Left renal cortex interstitium (tissue), 4 donors: ENCODE results near the gene MROH7. TPM values are rescaled to one million over a fixed set of nuclear protein-coding genes. Genes with fewer than 3 reads are reported as not detected.

ENCODE experiments used
- DNase-seq, 4 donors: peaks; one replicate each; pipeline ENCODE4 v3.0.0-alpha.2; 2013; ENCODE audit warnings: low read depth in 4 of 4, low spot score in 2 of 4, missing footprints in 1 of 4
- polyA plus RNA-seq, 4 donors: library from polyadenylated mRNA; unstranded; fragments of 120-200 nt; gene quantifications; one replicate each; pipeline ENCODE4 v1.2.1, GENCODE V29; 2013; ENCODE audit not compliant: insufficient read length in 4 of 4

Gene MROH7
- polyA plus RNA-seq, result 10 to 100 TPM in 2 of 4 donors, 1 to 10 TPM in 2; 2.8 to 14.2 (median 8.1) TPM

DNA sequence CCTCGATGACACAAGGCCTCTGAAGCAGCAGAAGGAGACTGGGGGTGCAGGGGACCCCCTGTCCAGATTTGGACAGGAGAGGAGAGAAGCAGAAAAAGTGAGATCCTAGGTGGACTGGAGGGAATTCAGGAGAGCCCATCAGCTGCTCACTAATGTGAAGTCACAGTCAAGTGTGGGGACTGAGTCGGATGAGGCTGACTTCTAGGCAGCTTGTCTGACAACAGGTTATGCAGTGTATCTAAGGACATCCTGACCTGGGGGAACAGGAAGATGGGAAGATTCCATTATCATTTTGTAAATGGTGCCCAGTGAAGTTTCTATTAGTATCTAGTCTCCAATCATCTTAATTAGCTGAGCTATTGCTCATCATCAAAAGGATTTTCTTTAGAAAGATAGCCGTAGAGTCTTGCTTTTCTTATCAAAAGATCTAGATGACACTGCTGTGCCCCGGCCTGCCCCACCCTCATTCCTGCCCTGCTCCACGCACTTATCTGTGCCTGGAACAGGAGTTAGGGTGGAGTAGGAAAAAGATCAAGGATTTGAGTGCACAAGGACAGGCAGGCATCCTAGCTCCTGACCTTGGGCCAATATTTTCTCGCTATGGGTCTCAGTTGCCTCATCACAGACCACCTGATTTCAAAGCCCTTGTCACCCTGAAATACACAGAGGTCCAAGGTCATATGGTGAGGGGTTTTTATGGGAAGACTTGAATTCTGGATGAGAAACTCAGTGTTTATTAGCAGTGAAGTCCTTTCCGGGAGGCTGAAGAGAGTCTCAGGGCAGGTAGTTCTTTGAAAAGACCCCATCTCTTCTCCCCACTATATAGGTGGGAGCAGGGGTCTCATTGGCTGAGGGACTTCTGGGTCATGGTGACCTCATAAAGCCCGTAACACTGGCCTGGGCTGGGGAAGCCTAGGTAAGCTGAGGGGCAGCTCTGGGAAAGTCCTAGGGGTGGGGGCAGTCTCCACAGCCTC lies at the start of gene MROH7:
Gene MROH7 (plus strand): TSS at position 924 of the 974 bp plus-strand sequence. CDS start 11,141 bp downstream, outside the sequence.
- DNase-seq, result no peak

DNA sequence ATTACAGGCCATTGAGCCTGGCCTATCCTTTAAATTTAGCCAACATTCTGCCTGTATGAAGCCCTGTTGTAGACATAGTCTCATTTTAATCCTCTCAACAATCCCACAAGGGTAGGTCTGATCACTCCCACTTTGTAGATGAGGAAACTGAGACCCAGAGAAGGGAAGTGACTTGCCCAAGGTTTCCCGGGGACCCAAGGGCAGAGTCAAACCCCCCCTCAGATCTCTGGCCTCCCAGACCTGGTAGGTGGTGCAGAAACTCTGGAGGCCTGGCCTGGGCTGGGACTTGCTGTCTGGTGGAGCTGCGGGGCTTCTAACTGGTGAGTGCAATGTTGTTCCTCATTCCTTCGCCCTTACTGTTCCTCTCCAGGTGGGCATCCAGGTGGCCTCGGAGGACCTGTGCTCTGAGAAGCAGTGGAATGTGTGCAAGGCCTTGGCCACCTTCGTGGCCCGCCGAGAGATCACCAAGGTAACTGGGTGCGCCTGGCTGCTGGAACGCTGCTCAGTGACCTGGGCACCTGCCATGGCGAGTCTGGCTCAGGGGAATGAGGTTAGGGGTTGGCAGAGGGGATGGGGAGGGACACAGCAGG lies 47.9 kb upstream of the MROH7 start:
- DNase-seq, result no peak

DNA sequence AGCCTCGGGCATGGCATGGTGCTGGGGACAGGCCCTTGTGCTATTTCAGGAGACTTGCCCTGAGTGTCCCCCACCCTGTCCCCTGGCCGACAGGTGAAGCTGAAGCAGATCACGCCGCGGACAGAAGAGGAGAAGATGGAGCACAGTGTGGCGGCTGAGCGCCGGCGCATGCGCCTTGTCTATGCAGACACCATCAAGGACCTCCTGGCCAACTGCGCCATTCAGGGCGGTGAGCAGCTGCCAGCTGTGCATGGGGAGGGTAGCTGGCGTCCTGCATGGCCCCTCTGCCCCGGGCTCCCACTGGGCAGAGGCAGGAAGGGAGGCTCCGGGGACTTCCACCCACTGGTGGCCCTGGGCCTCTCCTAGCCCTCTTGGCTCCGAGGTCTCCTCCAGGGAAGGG lies 47.1 kb upstream of the MROH7 start:
- DNase-seq, result no peak

DNA sequence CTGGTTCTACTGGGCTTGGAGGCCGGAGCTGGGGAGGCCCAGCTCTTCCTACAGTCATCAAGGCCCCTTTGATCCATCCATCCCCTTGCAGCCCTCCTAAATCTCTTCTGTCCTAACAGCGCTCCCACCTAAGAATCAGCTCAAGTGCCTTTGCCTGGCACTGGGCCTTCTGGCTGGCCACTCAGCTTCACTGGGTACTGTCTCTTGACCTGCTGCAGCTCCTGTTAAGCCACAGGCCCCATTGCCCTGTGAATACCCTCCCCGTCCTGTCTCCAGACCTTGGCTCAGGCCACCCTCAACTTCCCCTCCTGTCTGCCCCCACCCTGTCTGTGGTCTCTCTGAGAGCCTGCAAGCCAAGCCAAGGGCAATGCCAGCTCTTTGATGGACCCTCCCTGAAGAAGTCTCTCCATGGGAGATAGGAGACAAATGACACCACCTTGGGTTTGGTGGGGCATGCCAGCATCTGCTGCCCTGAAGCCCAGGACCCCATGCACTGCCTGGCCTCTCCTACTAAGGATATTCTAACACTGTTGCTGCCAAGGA lies 45.6 kb upstream of the MROH7 start:
- no peak for DNase-seq

DNA sequence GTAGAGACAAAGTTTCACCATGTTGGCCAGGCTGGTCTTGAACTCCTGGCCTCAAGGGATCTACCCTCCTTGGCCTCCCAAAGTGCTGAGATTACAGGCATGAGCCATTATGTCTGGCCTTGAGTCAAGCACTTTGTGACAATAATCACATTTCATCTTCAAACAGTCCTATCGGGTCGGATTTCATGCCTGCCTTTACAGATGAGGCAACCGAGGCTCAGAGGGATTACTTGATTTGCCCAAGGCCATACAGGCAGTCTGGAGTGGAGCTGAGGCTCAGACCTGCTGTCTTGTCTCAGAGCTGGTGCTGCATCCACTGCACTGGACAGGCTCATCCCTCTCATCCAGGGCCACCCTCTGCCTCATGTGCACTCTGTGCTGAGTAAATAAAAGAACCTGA lies 44.8 kb upstream of the MROH7 start:
- no peak for DNase-seq

DNA sequence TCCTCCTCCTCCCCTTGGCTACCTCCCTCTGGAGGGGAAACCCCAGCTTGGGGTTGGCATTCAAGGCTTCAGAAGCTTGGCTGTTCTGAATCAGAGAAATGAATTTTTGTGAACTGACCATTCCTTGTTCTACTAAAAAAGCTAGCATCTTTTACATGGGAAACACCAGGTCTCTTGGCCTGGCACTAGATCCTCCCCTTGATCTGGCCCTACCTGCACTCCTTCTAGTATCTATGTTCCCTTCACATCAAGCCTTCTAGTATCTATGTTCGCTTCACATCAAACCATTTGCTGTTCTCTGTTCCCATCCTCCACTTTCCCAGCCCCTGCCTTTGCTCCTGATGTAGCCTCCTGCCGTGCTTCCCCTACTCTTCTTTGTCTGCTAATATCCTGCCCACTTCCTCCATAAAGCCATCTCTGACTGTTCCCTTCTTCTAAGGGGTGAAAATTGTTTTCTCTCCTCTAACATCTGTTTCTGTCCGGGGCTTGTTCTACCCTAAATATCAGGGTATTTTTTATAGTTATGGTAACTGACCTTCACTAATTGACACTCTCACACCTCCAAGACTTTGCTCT lies 44.0 kb upstream of the MROH7 start:
- DNase-seq, result no peak

DNA sequence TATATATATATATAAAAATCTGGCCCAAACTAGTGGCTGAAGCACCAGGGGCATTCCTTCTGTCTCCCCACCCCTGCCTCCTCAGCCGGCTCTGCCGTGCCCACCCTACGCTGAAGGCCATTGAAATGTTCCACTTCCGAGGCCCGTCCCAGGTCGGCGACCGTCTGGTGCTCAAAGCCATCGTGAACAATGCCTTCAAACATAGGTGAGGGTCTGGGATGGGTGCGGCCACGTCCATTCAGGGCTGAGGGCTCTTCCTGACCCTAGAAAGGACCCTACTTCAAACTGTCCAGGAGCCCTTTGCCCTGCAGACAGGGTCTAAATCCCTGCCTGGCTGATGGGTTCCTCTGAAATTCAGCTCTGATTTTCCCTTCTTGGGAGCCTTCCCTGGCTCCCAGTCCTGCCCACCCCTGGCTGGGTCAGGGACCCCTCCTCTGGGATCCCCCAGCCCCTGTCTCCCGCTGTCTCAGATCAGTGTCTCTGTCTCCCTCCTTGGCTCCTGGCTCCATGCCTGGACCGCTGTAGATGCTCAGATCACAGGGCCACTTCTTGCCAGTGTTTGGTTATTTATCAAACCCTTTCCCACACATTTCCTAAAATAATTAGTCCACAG lies 42.3 kb upstream of the MROH7 start:
- DNase-seq, result no peak

DNA sequence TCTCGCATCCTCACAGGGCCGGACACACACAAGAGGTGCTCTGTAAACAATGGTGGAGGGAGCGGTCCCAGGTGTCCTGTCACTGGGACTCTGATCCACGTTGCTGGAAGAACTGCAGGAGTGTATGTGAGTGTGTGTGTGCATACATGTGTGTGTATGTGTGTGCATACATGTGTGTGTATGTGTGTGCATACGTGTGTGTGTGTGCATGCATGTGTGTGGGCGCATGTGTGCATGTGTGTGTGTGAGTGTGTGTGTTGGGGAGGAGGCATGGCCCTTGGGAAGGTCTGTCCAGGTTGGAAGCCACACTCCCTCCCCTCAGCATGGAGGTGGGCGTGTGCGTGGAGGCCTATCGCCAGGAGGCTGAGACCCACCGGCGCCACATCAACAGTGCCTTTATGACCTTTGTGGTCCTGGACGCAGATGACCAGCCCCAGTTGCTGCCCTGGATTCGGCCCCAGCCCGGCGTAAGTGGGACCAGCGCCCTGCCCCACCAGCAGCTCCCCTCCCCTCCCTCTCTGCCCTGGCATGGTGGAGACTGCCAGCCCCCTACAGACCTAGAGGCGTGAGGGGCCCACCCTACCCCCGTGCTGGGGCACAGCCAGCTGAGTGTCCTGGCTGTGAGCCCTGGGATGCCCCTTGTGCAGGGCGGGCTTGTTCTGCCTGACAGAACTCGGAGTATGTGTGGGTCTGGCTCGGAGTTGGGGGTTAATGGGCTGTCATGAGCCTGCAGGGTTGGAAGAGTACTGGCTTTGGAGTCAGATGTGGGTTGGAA lies 40.5 kb upstream of the MROH7 start:
- DNase-seq, result peak in 1 of 4 donors; percentile 39

DNA sequence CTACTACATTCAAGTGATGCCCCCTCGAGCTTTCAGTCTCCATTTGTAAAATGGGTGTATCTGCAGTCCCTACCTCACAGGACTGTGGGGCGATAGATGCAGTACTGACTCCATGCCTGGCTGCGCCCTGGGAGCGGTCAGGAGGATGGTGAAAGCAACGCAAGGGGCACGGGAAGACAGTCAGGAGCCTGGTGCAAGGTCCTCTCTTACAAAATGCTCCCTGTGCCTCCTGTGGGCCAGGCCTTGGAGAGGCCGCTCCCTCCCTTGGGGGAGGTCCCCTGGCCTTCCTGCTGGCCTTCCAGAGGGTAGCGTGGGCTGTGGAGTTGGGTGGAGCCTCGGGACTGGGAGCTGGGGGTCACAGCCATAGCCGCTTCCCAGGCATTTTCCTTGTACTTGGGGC lies 39.9 kb upstream of the MROH7 start:
- no peak for DNase-seq

DNA sequence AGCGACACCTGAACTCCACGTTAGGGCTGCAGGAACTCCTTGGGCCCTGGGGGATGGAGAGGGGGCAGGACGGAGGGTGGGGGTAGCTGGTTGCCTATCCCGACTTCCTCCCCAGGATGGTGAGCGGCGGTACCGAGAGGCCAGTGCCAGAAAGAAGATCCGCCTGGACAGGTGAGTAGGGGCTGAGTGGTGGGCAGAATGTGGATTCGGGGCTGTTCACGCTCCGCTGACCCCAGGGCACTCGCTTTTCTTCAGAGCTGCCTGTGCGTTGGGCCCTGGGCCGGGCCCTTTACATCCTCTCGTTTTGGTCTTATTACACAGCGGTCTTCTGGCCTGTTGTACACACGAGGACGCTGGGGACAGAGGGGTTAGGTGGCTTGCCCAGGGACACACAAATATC lies 39.0 kb upstream of the MROH7 start:
- DNase-seq, result no peak

DNA sequence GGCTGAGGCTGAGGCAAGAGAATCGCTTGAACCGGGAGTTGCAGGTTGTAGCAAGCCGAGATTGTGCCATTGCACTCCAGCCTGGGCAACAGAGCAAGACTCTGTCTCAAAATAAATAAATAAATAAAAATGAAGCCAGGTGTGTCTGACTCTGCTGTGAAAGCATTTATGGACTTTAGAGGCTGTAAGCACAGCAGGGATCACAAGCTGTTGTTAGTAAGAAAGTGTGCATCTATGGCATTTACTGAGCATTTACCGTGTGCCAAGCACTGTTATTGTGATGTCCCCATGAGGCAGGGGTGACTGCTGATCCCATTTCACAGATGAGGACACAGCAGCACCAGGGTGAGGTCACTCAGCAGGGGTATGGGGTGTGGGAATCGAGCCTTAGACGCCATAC lies 38.3 kb upstream of the MROH7 start:
- no peak for DNase-seq

DNA sequence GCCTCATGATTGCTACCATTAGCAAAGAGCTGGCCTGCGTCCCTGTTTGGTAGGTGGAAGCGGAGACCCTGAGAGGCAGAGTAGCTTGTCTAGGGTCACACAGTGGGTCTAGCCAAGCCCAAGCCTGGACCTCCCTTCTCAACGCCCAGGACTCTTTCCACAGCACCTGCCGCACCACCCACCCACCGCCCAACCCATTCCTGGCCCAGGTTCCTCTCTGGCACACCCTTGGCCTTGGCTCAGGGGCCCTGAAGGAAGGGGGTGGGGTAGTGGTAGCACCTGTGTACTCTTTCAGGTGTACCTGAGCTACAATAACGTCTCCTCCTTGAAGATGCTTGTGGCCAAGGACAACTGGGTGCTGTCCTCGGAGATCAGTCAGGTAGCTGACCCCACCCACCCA lies 37.5 kb upstream of the MROH7 start:
- no peak for DNase-seq

DNA sequence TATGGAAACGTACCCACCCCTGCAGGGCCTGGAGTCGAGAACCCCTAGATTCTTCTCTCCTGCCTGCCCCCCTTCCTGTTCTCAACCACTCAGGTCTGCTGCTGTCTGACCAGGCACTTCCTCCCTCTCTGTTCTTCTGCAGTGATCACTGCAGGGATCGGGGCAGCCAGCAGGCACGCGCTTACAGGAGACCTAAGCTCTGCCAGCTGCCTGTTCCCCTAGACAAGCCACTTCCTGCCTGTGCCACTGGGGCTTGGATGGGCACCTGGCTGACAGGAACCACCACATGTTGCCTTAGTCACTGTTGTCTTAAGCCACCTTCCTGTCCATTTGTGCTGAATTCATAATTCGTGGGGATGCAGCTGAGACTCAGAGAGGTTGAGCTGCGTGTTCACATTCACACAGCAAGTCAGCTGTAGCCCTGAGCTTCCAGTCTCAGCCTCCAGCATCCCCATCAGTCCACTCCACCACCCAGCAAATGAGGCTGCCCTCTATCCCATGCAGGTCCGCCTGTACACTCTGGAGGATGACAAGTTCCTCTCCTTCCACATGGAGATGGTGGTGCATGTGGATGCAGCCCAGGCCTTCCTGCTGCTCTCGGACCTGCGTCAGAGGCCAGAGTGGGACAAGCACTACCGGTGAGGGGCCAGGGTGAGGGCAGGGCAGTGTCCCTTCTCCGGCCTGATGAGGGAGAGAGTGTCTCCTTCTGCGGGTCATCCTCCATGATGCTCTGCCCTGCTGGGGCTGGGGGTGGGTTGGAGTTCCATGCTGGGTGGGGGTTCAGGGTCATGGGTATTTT lies 36.8 kb upstream of the MROH7 start:
- DNase-seq, result no peak

DNA sequence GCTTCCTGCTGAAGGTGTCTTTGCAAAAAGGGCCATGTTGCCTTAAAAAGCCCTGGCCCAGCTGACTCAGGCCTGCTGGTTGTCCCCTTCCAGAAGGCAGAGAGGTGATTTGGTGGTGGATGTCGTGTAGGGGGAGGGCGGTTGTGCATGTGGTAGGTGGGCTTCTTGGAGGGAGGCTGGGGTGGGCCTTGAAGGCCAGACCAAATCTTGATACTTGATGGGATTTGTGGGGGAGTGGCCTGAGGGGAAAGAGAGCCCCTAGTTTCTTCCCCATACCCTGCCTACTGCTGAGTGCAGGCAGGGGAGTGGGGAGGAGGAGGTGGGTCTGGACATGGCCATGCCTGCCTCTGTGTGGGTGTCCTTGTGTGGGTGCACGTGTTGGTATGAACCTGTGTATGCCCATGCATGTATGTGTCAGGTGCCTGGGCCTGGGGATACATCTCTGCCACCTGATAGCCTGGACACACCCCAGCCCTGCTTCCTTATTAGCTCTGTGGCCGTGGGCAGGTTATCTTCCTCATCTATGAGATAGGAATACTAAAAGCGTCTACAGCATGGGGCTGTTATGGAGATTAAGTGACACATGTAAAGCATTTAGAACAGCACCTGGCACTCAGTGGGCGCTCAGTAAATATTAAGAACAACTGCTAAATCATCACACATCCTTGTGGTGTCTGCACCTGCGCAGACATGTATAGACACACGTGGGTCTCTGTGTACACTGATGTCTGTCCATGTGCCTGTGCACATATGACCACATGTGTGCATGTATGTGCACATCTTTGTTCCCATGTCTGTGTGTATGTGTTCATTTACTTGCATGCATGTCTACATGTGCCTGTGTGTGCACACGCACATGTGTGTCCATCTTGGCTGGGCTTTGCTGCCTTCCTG lies 35.2 kb upstream of the MROH7 start:
- no peak for DNase-seq

DNA sequence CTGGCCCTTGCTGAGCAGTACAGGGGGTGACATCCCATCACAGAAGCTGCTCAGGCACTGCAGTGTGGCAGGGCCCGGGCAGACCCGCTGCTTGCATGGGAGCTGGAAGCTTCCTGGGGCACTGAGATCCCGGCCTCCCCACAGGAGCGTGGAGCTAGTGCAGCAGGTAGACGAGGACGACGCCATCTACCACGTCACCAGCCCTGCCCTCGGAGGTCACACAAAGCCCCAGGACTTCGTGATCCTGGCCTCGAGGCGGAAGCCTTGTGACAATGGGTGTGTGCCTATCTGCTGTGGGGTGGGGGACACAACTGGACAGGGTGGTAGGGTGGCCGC lies 34.6 kb upstream of the MROH7 start:
- no peak for DNase-seq

DNA sequence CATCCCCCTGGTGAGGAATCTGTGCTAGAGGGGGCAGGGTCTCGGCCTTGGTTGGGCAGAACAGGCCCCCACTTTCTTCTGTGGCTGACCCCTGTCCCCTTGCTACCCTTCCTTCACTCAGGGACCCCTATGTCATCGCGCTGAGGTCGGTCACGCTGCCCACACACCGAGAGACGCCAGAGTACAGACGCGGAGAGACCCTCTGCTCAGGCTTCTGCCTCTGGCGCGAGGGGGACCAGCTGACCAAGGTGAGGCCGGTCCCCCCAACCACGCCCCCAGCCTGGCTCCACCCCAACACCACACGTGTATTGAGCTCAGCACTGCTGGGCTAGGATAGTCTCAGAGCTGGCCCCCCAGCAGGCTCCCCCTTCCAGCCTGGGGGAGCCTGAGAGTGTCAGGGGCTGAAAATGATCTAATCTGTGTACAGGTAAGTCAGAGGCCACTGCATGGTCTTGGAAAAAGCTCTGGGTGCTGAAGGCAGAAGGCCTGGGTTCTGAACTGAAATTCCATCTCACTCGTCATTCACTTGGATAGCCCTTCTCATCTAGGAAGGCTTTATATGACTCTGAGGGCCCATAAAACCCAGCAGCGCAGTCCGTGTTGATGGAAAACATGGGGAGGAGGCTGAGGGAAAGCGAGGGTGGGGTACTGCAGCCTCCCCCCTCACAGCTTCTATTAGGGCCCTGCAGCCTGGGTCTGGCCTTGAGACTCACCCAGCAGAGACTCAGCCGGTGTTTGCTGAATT lies 33.6 kb upstream of the MROH7 start:
- DNase-seq, result no peak

DNA sequence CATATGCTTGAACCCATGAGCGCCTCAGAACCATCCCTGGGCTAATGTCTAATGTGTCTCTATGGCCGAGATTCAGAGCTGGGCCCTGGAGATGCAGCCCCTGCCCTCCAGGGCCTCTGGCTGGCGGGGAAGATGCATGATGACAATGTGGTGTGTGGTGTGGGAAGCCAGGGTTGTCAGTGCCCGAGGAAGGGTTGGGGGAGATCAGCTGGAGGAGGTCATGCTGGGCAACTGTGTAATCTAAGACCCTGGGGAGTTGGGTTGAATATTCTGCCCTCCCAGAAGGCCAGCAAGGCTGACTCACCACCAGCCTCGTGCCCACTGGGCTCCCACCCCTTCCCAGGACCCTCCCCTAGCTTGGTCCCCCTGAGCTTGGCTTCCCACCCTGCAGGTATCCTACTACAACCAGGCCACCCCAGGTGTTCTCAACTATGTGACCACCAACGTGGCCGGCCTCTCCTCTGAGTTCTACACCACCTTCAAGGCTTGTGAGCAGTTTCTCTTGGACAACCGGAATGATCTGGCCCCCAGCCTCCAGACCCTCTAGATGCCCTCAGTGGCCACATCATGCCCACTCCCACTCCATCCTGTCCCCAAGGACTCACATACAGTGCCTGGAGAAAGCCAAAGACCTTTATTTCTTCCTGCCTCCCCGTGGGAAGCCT lies 32.9 kb upstream of the MROH7 start:
- DNase-seq, result no peak
